GM23248 (cell line): ENCODE data around the gene MOBP.

Source experiments
- EZH2 ChIP-seq: fragments of 200-600 bp; sonication (generic); IDR thresholded peaks from 2 replicates; pipeline ENCODE4 v1.6.1; 2018; ENCODE audit warnings: antibody characterized with exemption, mild to moderate bottlenecking; ENCODE audit not compliant: insufficient read depth, poor library complexity, severe bottlenecking
- EZH2phosphoT487 ChIP-seq: fragments of 200-600 bp; sonication (generic); IDR thresholded peaks from 2 replicates; pipeline ENCODE4 v1.6.1; 2018; ENCODE audit warnings: antibody characterized with exemption, moderate library complexity, mild to moderate bottlenecking, low read depth; ENCODE audit not compliant: insufficient read depth

- TF ChIP-seq EZH2phosphoT487 (no peak), EZH2 (no peak)
Measured at GRCh38 chr3:39521456-39521855, 54.0 kb downstream of the MOBP start.
